Activated CD4-positive, CD25-positive, alpha-beta regulatory T cell treated with anti-CD3 and anti-CD28 coated beads, Interleukin-2, amount 50 U/mL, for 16 hours (primary cell): Measurements from ENCODE around the gene APOL5.
"Not testable (repeated sequence)": the region's sequence is repeated elsewhere in the genome, so short reads cannot be mapped to it uniquely, and the experiment has no call there.

ENCODE experiments used
- DNase-seq: peaks from one replicate; pipeline ENCODE4 v3.0.0-alpha.2; 2020; ENCODE audit warnings: low read depth, low spot score

Gene APOL5

GRCh38 chr22:35711336-35711735, 6.3 kb upstream of the APOL5 start:
- no peak for DNase-seq

- DNase-seq, result no peak
These were observed 5.0 kb upstream of the APOL5 start for GRCh38 chr22:35712672-35713071.

- no peak for DNase-seq
These were observed 1.7 kb downstream of the APOL5 start for GRCh38 chr22:35719212-35719875.

DNA sequence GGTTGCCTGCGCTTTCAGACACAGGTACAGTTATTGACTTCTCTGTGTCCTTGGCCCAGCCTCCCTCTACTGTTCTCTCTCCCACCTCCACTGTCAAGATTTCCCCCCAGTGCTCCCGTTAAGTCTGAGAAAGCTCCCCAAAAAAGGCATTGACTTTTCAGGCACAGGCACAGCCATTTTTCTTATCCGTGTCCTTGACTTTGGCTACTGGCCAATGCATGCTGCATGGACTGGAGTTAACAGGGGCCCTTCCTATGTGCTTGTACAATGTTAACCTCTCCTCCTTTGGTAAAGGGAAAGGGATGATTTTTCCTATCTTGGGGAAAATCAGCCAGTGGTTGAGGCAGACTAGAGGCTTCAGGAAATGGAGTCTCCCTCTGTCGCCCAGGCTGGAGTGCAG, 4.3 kb downstream of the APOL5 start:
- DNase-seq, result no peak

DNA sequence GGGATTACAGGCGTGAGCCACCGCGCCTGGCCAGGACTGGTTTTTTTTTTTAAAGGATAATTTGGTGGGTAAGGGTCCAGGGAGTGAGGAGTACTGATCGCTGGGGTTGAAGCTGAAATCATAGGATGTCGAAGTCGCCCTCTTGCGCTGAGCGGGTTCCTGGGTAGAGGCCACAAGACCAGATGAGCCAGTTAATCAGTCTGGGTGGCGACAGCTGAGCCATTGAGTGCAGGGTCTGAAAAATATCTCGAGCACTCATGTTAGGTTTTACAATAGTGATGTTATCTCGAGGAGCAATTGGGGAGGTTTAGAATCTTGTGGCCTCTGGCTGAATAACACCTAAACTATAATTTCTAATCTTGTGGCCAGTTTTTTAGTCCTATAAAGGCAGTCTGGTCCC, 7.8 kb downstream of the APOL5 start:
- no peak for DNase-seq

DNA sequence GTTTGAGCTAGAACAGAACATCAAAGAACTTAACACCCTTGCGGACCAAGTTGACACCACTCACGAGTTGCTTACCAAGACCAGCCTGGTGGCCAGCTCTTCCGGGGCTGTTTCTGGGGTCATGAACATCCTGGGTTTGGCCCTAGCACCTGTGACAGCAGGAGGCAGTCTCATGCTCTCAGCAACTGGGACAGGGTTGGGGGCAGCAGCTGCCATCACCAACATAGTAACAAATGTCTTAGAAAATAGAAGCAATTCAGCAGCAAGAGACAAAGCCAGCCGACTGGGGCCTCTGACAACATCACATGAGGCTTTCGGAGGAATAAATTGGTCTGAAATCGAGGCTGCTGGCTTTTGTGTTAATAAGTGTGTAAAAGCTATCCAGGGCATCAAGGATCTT, 8.7 kb downstream of the APOL5 start:
- DNase-seq, result no peak

DNA sequence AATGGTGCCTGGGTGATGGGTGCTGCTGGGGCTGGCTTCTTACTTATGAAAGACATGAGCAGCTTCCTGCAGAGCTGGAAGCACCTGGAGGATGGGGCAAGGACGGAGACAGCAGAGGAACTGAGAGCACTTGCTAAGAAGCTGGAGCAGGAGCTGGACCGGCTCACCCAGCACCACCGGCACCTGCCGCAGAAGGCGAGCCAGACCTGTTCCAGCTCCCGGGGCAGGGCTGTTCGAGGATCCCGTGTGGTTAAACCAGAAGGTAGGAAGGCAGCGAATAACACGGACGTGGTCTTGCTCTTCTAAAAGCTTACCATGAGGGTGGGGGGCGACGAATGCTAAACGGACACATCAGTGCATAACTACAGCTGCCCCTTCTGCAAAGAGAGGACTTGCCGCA, 9.3 kb downstream of the APOL5 start:
- no peak for DNase-seq

DNA sequence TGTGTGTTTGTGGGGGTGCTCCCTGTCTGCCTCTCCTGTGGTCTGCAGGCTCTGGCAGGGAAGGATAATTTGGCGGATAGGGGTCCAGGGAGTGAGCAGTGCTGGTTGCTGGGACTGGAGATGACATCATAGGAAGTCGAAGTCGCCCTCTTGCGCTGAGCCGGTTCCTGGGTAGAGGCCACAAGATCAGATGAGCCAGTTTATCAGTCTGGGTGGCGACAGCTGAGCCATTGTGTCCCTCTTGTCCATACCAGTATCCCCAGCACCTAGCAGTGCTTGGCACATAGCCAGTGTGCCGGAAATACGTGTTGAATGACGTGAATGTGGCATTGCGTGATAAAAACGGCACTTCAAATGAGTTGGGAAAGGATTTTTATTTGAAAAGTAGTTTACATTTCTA, 9.8 kb downstream of the APOL5 start:
- no peak for DNase-seq

GRCh38 chr22:35728639-35729308, 11.1 kb downstream of the APOL5 start:
- DNase-seq, result no peak

DNA sequence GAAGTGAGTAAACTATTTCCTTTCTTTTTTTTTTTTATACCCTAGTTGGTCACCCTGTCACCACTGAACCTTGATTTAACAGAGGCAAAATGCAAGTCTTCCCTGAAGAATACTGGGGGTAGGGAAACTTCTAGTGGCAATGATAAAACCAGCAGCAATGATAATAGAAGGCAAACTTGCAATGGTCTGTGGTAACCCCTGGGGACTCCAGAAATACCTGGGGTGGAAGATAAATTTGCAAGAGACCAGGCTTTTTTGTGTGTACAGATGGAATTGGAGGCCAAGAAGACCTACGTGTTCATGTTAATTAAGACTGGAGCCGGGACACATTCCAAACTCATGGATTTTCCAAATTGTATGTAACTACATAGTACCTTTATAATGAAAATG, 11.6 kb downstream of the APOL5 start:
- DNase-seq, result no peak

- DNase-seq, result no peak
These were observed 13.6 kb downstream of the APOL5 start for GRCh38 chr22:35731321-35731720.

DNA sequence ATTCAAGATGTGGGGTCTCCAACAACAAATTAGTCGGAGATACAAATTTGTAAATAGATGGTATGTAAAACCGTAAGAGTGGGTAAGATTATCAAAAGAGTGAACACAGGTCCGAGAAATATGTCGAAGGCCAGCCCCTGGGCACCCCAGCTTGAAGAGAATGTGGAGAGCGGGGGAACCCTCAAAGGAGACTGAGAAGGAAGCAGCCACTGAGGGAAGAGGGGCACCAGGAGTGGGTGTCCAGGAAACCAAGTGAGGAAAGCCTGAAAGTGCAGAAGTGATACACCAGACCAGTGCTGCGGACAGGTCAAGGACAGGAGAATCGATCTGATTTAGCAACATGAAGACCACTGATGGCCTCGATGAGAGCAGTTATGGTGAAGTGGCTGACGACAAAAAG, 14.4 kb downstream of the APOL5 start:
- DNase-seq, result no peak

DNA sequence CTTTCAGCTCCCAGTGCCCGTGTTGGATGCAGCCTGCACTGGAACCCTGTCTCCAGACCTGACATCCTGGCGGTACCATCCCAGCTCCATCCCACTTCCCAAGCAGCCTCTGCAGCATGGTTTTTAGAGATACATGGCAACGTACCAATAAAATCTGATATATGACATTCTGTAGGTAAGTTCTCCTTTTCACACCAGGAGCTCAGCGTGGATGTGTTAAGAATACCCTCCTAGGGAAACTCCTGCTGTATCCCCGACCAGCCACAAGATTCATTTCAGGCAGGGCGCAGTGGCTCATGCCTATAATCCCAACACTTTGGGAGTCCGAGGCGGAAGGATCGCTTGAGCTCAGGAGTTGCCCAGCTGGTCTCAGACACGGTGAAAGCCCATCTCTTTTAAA, 15.4 kb downstream of the APOL5 start:
- DNase-seq, result no peak

DNA sequence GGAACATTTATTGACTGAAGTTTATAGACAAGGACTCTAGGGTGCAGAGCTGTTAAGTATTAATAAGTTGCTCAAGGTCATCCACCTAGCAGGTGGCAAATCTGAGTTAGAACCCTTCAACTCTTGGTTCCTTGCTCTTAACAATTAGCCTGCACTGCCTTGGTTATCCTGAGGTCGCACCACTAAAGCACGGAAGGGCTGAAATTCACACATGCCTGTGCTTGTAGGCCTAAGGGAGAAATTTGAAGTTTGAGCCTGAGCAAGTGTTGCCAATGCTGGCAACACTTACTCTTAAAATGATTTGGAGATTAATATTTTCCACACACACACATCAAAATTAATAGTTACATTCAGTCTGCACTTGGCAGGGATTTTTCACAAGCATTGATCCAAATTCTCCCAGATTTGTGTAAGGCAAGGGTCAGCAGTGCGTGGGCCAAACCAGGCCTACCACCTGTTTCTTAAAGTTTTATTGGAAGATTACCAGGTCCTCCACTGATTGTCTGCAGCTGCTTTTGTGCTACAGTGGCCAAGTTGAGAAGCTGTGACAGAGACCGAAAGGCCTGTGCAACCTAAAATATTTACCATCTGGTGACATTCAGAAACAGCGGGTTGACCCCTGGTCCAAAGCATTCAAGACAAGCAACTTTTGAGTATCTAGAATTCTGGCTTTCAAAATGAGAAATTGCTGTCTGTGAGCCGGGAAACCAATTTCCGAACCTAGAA, 16.3 kb downstream of the APOL5 start:
- no peak for DNase-seq

- no peak for DNase-seq
These were observed 16.8 kb downstream of the APOL5 start for GRCh38 chr22:35734517-35734827.

- no peak for DNase-seq
These were observed 17.9 kb downstream of the APOL5 start for GRCh38 chr22:35735542-35735941.

DNA sequence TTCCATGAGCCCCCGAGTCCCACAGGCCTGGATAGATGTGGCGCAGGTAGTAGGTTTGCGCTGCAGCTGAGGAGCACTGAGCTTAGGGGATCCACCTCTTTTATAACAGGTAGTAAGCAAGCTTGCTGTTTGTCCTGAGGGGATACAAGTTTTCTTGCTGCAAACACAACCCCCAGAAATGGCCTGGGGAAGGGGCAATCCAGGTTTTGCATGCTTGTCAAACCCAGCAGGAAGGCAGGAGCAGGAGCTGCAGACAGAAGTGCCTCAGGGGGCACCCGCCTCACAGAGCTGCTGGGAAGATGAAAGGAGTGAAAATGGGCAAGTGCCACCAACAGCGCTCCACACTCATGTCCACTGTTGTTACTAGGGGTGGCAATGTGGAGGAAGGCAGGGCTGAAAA, 18.5 kb downstream of the APOL5 start:
- no peak for DNase-seq

DNA sequence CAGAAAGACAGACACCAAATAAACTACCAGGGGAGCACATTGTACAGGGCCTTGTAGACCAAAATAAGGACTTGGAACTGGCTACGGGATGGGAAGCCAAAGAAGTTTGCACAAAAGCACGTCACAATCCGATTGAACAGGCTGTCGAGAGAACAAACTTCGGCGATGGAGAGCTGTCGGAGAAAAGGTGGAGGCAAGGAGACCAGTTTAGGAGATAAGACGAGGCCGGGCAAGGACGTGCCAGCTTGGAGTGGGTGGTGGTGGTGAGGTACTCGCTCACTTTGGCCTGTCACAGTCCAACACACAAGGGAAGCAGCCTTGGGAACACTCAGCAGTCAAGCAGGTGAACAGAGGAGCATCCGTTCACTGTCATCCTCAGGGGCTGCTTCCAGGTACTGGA, 19.0 kb downstream of the APOL5 start:
- DNase-seq, result no peak

DNA sequence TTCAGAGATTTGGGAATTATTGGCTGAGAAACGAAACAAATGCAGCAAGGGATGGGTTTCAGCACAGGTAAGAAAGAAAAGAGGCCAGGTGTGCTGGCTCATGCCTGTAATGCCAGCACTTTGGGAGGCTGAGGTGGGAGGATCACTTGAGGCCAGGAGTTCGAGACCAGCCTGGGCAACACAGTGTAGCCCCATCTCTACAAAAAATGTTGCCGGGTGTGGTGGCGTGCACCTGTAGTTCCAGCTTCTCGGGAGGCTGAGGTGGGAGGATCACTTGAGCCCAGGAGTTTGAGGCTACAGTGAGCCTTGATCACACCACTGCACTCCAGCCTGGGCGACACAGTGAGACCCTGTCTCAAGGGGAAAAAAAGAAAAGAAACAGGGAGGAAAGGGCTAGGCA, 20.2 kb downstream of the APOL5 start:
- not testable (repeated sequence) for DNase-seq

GRCh38 chr22:35739076-35739930, 21.6 kb downstream of the APOL5 start:
- no peak for DNase-seq

DNA sequence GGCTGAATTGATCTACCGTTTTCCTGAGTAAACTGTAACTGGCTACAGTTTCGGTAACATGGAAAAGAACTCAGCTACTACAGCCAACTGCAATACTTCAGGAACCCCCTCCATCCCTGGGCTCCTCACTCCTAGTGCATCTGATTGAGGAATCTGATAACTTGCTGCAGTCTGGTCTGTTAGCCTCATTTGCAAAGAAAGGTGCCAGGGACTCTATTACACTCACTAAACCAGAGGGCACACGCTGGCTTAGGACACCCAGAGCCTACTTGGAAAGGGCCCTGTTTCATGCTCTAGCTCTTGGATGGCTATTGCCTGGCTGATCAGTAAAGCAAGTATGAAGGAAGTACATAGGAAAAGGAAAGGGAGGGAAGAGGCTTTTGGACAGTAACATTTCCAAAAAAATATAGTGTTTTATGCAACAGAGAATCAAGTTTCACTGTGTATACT, 22.3 kb downstream of the APOL5 start:
- no peak for DNase-seq

- DNase-seq, result no peak
These were observed 22.9 kb downstream of the APOL5 start for GRCh38 chr22:35740616-35741015.
